Heart left ventricle (tissue), 13 donors: ENCODE data around the gene SDR42E2.

Experiments used
- POLR2A ChIP-seq, 2 donors: fragments of 450-650 bp; IDR thresholded peaks; one replicate each; pipeline ENCODE4 v1.6.1; 2017; ENCODE audit warnings: antibody characterized with exemption in 2 of 2, mild to moderate bottlenecking in 2 of 2, moderate library complexity in 2 of 2
- TF ChIP-seq, protein P1 (sequence below), 12 donors: fragments of 200-600 bp; sonication (generic) in 4 of 12; IDR thresholded peaks; one replicate each; pipeline versions ENCODE4 v1.5.0 to v1.8.0; 2018 to 2022; ENCODE audit warnings: antibody characterized with exemption in 12 of 12, mild to moderate bottlenecking in 5 of 12
- donor health status: ischemic (EF 13 %, LVEDD 7.1; RV severe dilation, severe dysfunction).
- donor health status: DM: no; HTN: yes; CAD: no.
- donor health status: DM: no; HTN: no; CAD: no.
- donor health status: ischemic (EF 25% LVEDD 6.9; RV normal size, moderate dysfunction).
- donor health status: ischemic (EF 25% LVEDD 5.7; RV mildly dilated, moderate dysfunction).
- donor health status: ischemic (EF 35%, LVEDD 5.7; RV mildly dilated, moderate dysfunction).
- donor health status: nonischemic (EF 11% LVEDD 7.7; RV severe dilation, severe dysfunction).
- donor health status: DM: yes; HTN: yes; CAD: no.
- donor health status: PGD.
- donor health status: ischemic (EF 29% LVEDD 5.4; RV normal size, mild dysfunction).
- donor health status: nonischemic (EF 23%, LVEDD 6.1; RV moderate dilation, normal function).

GRCh38 chr16:22195695-22196558, 33.6 kb downstream of the SDR42E2 start:
- peak in 1 of 2 donors; percentile 56 for TF ChIP-seq POLR2A (IDR thresholded peaks at IDR 0.05)
- TF ChIP-seq, protein P1, sequence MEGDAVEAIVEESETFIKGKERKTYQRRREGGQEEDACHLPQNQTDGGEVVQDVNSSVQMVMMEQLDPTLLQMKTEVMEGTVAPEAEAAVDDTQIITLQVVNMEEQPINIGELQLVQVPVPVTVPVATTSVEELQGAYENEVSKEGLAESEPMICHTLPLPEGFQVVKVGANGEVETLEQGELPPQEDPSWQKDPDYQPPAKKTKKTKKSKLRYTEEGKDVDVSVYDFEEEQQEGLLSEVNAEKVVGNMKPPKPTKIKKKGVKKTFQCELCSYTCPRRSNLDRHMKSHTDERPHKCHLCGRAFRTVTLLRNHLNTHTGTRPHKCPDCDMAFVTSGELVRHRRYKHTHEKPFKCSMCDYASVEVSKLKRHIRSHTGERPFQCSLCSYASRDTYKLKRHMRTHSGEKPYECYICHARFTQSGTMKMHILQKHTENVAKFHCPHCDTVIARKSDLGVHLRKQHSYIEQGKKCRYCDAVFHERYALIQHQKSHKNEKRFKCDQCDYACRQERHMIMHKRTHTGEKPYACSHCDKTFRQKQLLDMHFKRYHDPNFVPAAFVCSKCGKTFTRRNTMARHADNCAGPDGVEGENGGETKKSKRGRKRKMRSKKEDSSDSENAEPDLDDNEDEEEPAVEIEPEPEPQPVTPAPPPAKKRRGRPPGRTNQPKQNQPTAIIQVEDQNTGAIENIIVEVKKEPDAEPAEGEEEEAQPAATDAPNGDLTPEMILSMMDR (IDR thresholded peaks at IDR 0.05), result peak; percentile 89 to 99 (median 94)
